Endodermal cell (in vitro differentiated cells): Measurements from ENCODE around the gene STYK1. TPM values are rescaled to one million over a fixed set of nuclear protein-coding genes. Genes with fewer than 3 reads are reported as not detected.
"Not testable (repeated sequence)": the region's sequence is repeated elsewhere in the genome, so short reads cannot be mapped to it uniquely, and the experiment has no call there.

ENCODE experiments used
- DNase-seq: peaks from one replicate; pipeline ENCODE4 v3.0.0-alpha.2; 2017
- H3K27ac ChIP-seq: 2 replicates; pipeline ENCODE4 v1.5.1; 2013; ENCODE audit warnings: mild to moderate bottlenecking, low read depth, low read length, moderate library complexity
- H3K27me3 ChIP-seq: 2 replicates; pipeline ENCODE4 v1.6.1; 2013; ENCODE audit warnings: mild to moderate bottlenecking, low read length, moderate library complexity; ENCODE audit not compliant: insufficient read depth, control insufficient read depth, poor library complexity, severe bottlenecking
- H3K36me3 ChIP-seq: 2 replicates; pipeline ENCODE4 v1.7.0; 2013; ENCODE audit warnings: mild to moderate bottlenecking, low read length, moderate library complexity; ENCODE audit not compliant: control insufficient read depth, insufficient read depth
- H3K4me1 ChIP-seq: one replicate; pipeline ENCODE4 v1.7.0; 2013; ENCODE audit warnings: low read length; ENCODE audit not compliant: control insufficient read depth, insufficient read depth
- H3K4me3 ChIP-seq: 2 replicates; pipeline ENCODE4 v1.5.1; 2013; ENCODE audit warnings: mild to moderate bottlenecking, low read length, moderate library complexity
- H3K9ac ChIP-seq: 2 replicates; pipeline ENCODE4 v1.6.1; 2013; ENCODE audit warnings: mild to moderate bottlenecking, low read length, moderate library complexity; ENCODE audit not compliant: poor library complexity, severe bottlenecking; ENCODE audit errors: extremely low read depth
- H3K9me3 ChIP-seq: 2 replicates; pipeline ENCODE4 v1.6.1; 2013; ENCODE audit warnings: mild to moderate bottlenecking, low read length, moderate library complexity; ENCODE audit not compliant: control insufficient read depth
- H3K27ac Mint-ChIP-seq: 2 replicates; pipeline ENCODE4 v1.8.0; 2020; ENCODE audit warnings: mixed read lengths
- H3K27me3 Mint-ChIP-seq: 2 replicates; pipeline ENCODE4 v1.8.0; 2021; ENCODE audit warnings: mild to moderate bottlenecking, mixed read lengths; ENCODE audit not compliant: insufficient read depth
- H3K36me3 Mint-ChIP-seq: 2 replicates; pipeline ENCODE4 v1.8.0; 2020; ENCODE audit warnings: low read depth, mixed read lengths
- H3K4me1 Mint-ChIP-seq: 2 replicates; pipeline ENCODE4 v1.8.0; 2020; ENCODE audit warnings: mixed read lengths
- H3K4me3 Mint-ChIP-seq: 2 replicates; pipeline ENCODE4 v1.8.0; 2020; ENCODE audit warnings: mild to moderate bottlenecking, moderate library complexity, mixed read lengths
- H3K9me3 Mint-ChIP-seq: 2 replicates; pipeline ENCODE4 v1.8.0; 2020; ENCODE audit warnings: mild to moderate bottlenecking, mixed read lengths
- CTCF ChIP-seq: fragments of 200-600 bp; sonication (generic); conservative IDR thresholded peaks from 2 replicates; pipeline ENCODE4 v1.5.0; 2021; ENCODE audit warnings: antibody characterized with exemption, mild to moderate bottlenecking
- WGBS, 2 experiments: methylation state at CpG; one replicate each; pipeline versions ENCODE4 v1.1.5 to v1.1.7; 2013; ENCODE audit warnings: missing lambda C conversion rate in 2 of 2, mixed read lengths in 1 of 2; ENCODE audit not compliant: insufficient coverage in 1 of 2, insufficient read length in 1 of 2; 5-methylcytosine and 5-hydroxymethylcytosine counted together
- total RNA-seq, 2 donors: library from RNA; stranded (reverse); fragmentation: NEBNext Ultra II Directional in 1 of 2; extraction: Animal tissue kit (Norgen Biotek cat#: 25700) in 1 of 2; gene quantifications; 2 replicates in 1 of 2; 3 replicates in 1 of 2; pipeline ENCODE4 v1.2.1, GENCODE V29; 2021

Gene STYK1
- total RNA-seq, 2 donors from 2014 or later = 3.3 to 4.5 TPM

- Histone ChIP-seq H3K9ac (no peak overlapping the region), H3K27ac (no peak overlapping the region), H3K36me3 (no peaks in the 10 kb centered on the region), H3K4me3 (no peak overlapping the region), H3K27me3 (no peaks in the 10 kb centered on the region), H3K4me1 (no peaks in the 10 kb centered on the region), H3K9me3 (peaks cover 13% of the 10 kb centered on the region)
- no peak overlapping the region for H3K27ac Mint-ChIP-seq
- H3K27me3 Mint-ChIP-seq = no peaks in the 10 kb centered on the region
- no peak overlapping the region for H3K4me3 Mint-ChIP-seq
- 90 to 94% methylated on average over 2 of the region's 2 CpGs for WGBS, 2 experiments
- no peak for TF ChIP-seq CTCF
- H3K4me1 Mint-ChIP-seq = peaks cover 8% of the 10 kb centered on the region
- DNase-seq = no peak
- H3K9me3 Mint-ChIP-seq = peaks cover 17% of the 10 kb centered on the region
- H3K36me3 Mint-ChIP-seq = peaks cover 2% of the 10 kb centered on the region
These were observed 99.5 kb downstream of the STYK1 start for GRCh38 chr12:10574307-10574706.

GRCh38 chr12:10572021-10572490, 101.8 kb downstream of the STYK1 start:
- H3K4me3 ChIP-seq, H3K4me3 Mint-ChIP-seq, DNase-seq, H3K4me1 ChIP-seq, H3K27ac ChIP-seq, H3K4me1 Mint-ChIP-seq, H3K9ac ChIP-seq, H3K36me3 Mint-ChIP-seq, H3K36me3 ChIP-seq, H3K27me3 Mint-ChIP-seq, H3K27me3 ChIP-seq: not testable (repeated sequence)
- peaks cover 13% of the 10 kb centered on the region for H3K9me3 ChIP-seq
- Mint-ChIP-seq H3K27ac (peak overlapping the region; percentile 47), H3K9me3 (peaks cover 17% of the 10 kb centered on the region)
- WGBS, 2 experiments = 92% methylated on average over 1 of the region's 3 CpGs; no CpG with 5 or more reads in 1 of the 2 experiments

GRCh38 chr12:10571141-10571540, 102.7 kb downstream of the STYK1 start:
- no peak for TF ChIP-seq CTCF
- Mint-ChIP-seq H3K27ac (peak overlapping the region; percentile 32), H3K4me1 (peaks cover 8% of the 10 kb centered on the region), H3K9me3 (peaks cover 17% of the 10 kb centered on the region), H3K4me3 (no peak overlapping the region), H3K27me3 (no peaks in the 10 kb centered on the region), H3K36me3 (peaks cover 2% of the 10 kb centered on the region)
- Histone ChIP-seq H3K4me3 (peak overlapping the region; percentile 19), H3K4me1 (no peaks in the 10 kb centered on the region), H3K27ac (no peak overlapping the region), H3K9ac (no peak overlapping the region), H3K9me3 (peaks cover 13% of the 10 kb centered on the region), H3K27me3 (no peaks in the 10 kb centered on the region), H3K36me3 (no peaks in the 10 kb centered on the region)
- 88 to 90% methylated on average over 8 to 10 of the region's 11 CpGs for WGBS, 2 experiments
- no peak for DNase-seq

Other genes starting within 250 kb of the STYK1 start
- gene KLRC2, start 238.0 kb downstream of the STYK1 start, total RNA-seq = not detected
- not detected for gene KLRC1, start 220.7 kb downstream of the STYK1 start, total RNA-seq
- gene EIF2S3B, start 168.2 kb downstream of the STYK1 start, total RNA-seq = 1 to 10 TPM; 2.1 to 5.9 TPM
- gene MAGOHB, start 60.4 kb downstream of the STYK1 start, total RNA-seq = 10 to 100 TPM; 53.8 to 75.8 TPM
- gene YBX3, start 49.3 kb upstream of the STYK1 start, total RNA-seq = 100 to 1,000 TPM; 251 to 419 TPM
- gene TAS2R7, start 128.6 kb upstream of the STYK1 start, total RNA-seq = not detected
- not detected for gene TAS2R8, start 133.2 kb upstream of the STYK1 start, total RNA-seq
- not detected for gene TAS2R9, start 136.1 kb upstream of the STYK1 start, total RNA-seq
- 1 to 10 TPM; 1.2 to 1.6 TPM for gene TAS2R10, start 152.3 kb upstream of the STYK1 start, total RNA-seq
- 1 to 10 TPM; 3.8 to 7.9 TPM for gene PRR4, start 175.4 kb upstream of the STYK1 start, total RNA-seq
- gene PRH1, start 210.2 kb upstream of the STYK1 start, total RNA-seq = 10 to 100 TPM; 13.4 to 42.6 TPM
- gene TAS2R13, start 235.5 kb upstream of the STYK1 start, total RNA-seq = 1 to 10 TPM; 1.2 to 5.1 TPM